Fibroblast of lung (primary cell): ENCODE measurements around the gene MT1H.

Experiments
- CTCF ChIP-seq, 2 donors: IDR thresholded peaks in 1 of 2; conservative IDR thresholded peaks in 1 of 2; 1 replicate in 1 of 2; 2 replicates in 1 of 2; pipeline ENCODE4 v1.5.1; 2011 to 2012; ENCODE audit warnings: low read length in 2 of 2, control low read depth in 1 of 2, inconsistent platforms in 1 of 2, low read depth in 1 of 2, mild to moderate bottlenecking in 1 of 2
- EZH2 ChIP-seq: IDR thresholded peaks from 2 replicates; pipeline ENCODE4 v1.5.1; 2012; ENCODE audit warnings: low read length, control low read depth, mild to moderate bottlenecking; ENCODE audit errors: missing control alignments

GRCh38 chr16:56684926-56685590 lies 15.4 kb downstream of the MT1H start:
- TF ChIP-seq CTCF (conservative IDR thresholded peaks at IDR 0.05 in 1 of 2, IDR thresholded peaks at IDR 0.05 in 1 of 2; ENCODE audit: low read depth in 1 of 2, low read length in 2 of 2), result no peak
- TF ChIP-seq EZH2, result no peak
